GM11168 (cell line): ENCODE data around the gene ATP8A2.

Experiments used
- in situ Hi-C: fragments of 300-500 bp; cut with MboI; formaldehyde crosslinking; loops from one replicate; pipeline ENCODE4 v1.12.0; 2022; ENCODE audit warnings: low sequenced_read_pairs; ENCODE audit not compliant: unreplicated experiment

The ATP8A2 gene

DNA sequence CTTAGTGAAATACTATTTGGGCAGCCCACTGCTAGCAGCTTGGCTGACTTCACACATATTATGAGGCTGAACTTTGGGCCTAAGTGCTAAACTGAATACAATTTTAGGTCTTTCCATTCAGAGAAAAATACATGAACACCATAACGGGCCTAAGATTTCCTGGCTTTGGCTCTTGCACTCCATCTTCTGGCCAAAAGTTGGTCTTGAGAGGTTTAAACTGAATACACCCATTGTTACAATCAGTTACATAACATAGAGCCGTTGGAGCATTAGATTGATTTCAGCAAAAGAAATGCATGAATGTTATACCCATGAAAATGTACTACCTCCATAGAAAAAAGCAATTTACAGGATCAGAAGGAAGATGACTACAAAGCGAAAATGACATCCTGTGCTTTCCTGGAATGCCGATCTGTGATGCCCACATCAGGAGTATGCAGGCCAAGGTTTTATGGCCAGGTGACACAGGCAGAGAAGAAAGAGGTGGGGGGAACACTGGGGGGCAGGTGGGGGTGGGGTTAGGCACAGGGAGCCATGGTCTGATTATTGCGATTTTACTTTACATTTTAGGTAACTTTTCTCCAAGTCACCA is 691.2 kb downstream of the ATP8A2 start:
- in situ Hi-C loops = loop anchor here (25.0 kb wide), 1 partner anchor 226 kb away; no protein-coding TSS in a partner anchor

DNA sequence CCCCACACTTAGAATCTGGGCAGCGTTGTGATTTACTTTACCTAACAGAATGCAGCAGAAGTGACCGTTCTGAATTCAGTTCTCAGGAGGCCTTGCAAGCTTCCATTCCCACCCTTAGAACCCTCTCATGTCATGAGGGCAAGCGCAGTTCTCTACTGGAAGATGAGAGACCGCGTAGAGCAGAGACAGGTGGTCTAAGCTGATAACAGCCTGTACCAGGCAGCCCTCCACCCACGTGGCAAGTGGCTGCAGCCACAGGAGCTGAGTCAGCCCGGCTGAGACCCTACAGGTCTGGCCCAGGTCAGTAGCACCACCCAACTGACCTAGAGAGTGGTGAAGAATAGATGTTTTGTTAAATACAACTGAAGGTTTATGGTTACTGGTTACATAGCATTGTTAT is 694.7 kb downstream of the ATP8A2 start:
- in situ Hi-C loops = loop anchor here (5.0 to 25.0 kb wide), 2 partner anchors 229 to 494 kb away; no protein-coding TSS in a partner anchor

DNA sequence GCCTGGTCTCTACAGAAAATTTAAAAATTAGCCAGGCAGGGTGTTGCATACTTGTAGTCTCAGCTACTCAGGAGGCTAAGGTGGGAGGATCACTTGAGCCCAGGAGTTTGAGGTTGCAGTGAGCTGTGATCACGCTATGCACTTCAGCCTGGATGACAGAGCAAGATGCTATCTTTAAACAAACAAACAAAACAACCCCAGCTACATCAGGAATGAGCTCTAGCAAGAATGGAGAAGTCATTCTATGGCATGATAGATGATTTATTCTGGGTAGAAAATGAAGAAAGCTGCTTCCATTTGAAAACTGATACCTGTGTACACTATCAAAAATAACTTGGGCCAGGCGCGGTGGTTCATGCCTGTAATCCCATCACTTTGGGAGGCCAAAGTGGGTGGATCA is 695.8 kb downstream of the ATP8A2 start:
- in situ Hi-C loops = loop anchor here (5.0 to 25.0 kb wide), 2 partner anchors 230 to 495 kb away; no protein-coding TSS in a partner anchor

DNA sequence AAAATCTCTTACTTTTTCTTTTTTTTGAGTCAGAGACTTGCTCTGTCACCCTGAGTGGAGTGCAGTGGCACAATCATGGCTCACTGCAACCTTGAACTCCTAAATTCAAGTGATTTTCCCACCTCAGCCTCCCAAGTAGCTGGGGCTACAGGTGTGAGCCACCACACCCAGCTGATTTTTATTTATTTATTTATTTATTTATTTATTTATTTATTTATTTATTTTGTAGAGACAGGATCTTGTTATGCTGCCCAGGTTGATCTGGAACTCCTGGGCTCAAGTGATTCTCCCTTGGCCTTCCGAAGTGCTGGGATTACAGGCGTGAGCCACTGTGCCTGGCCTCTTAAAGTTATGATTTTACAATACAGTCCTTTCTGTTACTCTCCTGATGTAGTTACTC is 696.6 kb downstream of the ATP8A2 start:
- in situ Hi-C loops = loop anchor here (5.0 to 25.0 kb wide), 2 partner anchors 231 to 496 kb away; no protein-coding TSS in a partner anchor

DNA sequence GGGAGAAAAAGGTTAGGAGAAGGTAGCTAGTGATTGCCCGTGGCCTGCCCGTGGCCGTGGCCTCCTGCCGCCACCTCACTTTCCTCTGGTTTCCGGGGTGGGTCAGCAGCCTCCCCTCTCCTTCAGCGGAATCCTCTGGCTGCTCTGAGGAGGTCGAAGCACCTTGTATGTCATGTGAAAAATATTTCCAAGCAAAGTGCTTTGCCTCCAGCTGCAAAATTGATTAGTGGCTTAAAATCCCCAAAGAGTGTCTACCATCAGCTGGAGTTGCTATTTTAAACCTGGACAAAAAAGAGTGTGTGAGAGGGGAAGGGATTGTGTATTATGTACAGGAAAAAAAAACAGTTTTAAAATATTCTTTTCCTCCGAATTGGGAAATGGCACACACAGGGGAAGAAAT is 697.9 kb downstream of the ATP8A2 start:
- in situ Hi-C loops = loop anchor here (5.0 to 25.0 kb wide), 2 partner anchors 232 to 497 kb away; no protein-coding TSS in a partner anchor

DNA sequence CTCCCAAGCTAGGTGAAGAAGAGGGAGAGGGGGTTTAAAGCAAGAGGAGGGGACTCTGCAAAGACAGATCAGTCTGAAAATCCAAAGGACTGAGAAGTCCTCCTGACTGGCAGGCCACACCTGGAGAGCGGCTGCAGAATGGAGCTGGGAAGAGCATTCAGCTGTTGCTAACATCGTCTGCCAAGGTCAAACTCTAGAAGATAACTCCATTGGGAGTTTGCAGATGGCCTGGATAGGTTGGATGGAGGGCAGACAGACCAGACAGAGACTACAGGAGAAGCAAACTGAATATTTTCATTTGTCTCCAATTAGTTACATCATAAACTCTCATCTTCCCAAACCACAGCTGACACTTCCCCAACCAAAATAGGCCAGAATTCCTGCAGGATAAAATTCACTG is 699.9 kb downstream of the ATP8A2 start:
- in situ Hi-C loops = loop anchor here (25.0 kb wide), 1 partner anchor 234 kb away; no protein-coding TSS in a partner anchor

DNA sequence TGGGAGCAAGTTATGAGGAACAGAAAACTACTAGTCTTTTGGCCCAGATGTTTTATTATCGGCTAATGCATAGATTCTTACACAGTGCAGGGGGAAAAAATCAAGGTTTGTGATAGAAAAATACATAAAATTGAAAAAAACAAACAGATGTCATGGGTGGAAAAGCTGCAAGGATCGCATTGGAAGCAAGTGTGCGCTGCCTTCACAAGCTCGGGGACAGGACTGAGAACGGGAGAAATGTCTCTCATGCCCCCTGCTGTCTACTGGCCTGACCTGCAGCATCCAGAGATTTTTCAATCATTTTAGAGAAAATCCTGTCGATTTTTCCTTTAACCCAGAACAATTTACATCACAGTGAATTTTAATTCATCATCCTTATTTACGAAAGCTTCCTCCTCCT is 700.6 kb downstream of the ATP8A2 start:
- in situ Hi-C loops = loop anchor here (25.0 kb wide), 1 partner anchor 235 kb away; no protein-coding TSS in a partner anchor

DNA sequence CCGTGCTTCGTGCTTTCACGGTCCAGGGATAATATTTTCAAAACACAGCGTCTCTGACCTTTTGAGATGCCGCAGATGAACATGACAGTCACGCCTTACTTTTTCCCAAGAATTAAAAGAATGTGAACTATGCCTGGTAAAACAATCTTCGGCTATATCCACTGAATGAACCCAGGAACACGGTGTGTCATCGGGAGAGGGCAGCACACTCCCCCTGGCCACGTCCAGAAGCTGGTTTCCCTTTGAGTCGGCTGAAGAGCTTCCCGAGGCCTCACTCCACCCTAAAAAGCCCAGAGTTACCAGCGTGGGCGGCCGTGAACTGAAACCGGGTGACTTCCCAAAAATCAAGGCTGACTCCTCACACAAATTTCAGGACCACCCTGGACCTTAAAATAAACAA is 702.9 kb downstream of the ATP8A2 start:
- in situ Hi-C loops = loop anchor here (5.0 to 25.0 kb wide), 2 partner anchors 237 to 1077 kb away; no protein-coding TSS in a partner anchor
